H1 (cell line): ENCODE data around the gene PRR33. TPM values are rescaled to one million over a fixed set of nuclear protein-coding genes. Genes with fewer than 3 reads are reported as not detected.

Source experiments
- CTCF ChIA-PET: fragments of 300-600 bp; sonication (Branson Sonifier 250); formaldehyde crosslinking; loops from one replicate; lab custom pipeline; 2021; ENCODE audit not compliant: partially characterized antibody; lab: Charles Lee
- POLR2A ChIA-PET: fragments of 300-600 bp; sonication (Branson Sonifier 250); formaldehyde crosslinking; loops from one replicate; lab custom pipeline; 2021; ENCODE audit warnings: inconsistent platforms; ENCODE audit not compliant: partially characterized antibody; lab: Charles Lee
- DNase-seq, 2 experiments: peaks; one replicate each; pipeline versions ENCODE4 v3.0.0 to v3.0.0-alpha.2; 2010 to 2022; ENCODE audit warnings: low spot score in 2 of 2, low read depth in 1 of 2, mixed read lengths in 1 of 2
- FAIRE-seq: peaks from 2 replicates; lab custom pipeline; 2011; peaks lifted over from hg19 to GRCh38; lab: Jason Lieb, UNC
- H2AFZ ChIP-seq: 2 replicates; pipeline ENCODE4 v1.8.1; 2012; ENCODE audit warnings: low read length, inconsistent platforms
- H2AK5ac ChIP-seq: 2 replicates; pipeline ENCODE4 v1.6.1; 2013; ENCODE audit warnings: low read depth, low read length
- H2BK120ac ChIP-seq: replicated peaks from 2 replicates; pipeline ENCODE3; 2013; ENCODE audit warnings: low read depth, low read length, inconsistent platforms
- H2BK12ac ChIP-seq: 2 replicates; pipeline ENCODE4 v1.6.1; 2013; ENCODE audit warnings: low read depth, low read length
- H2BK15ac ChIP-seq: 2 replicates; pipeline ENCODE4 v1.6.1; 2013; ENCODE audit warnings: low read length
- H2BK20ac ChIP-seq: 2 replicates; pipeline ENCODE4 v1.6.1; 2013; ENCODE audit warnings: low read length
- H2BK5ac ChIP-seq: 2 replicates; pipeline ENCODE4 v1.6.1; 2013; ENCODE audit warnings: low read depth, low read length
- H3K14ac ChIP-seq: 2 replicates; pipeline ENCODE4 v1.6.1; 2013; ENCODE audit warnings: inconsistent platforms; ENCODE audit not compliant: insufficient read length
- H3K18ac ChIP-seq: 2 replicates; pipeline ENCODE4 v1.6.1; 2013; ENCODE audit warnings: low read length; ENCODE audit errors: extremely low read depth
- H3K23ac ChIP-seq: 2 replicates; pipeline ENCODE4 v1.6.1; 2013; ENCODE audit warnings: inconsistent platforms; ENCODE audit not compliant: insufficient read length
- H3K23me2 ChIP-seq: 2 replicates; pipeline ENCODE4 v1.6.1; 2013; ENCODE audit warnings: low read depth, low read length
- H3K27ac ChIP-seq: 2 replicates; pipeline ENCODE4 v1.6.1; 2011; ENCODE audit warnings: low read depth, low read length, inconsistent platforms
- H3K27me3 ChIP-seq, 4 experiments: replicated peaks in 1 of 4; 1 replicate in 1 of 4; 2 replicates in 3 of 4; pipeline versions ENCODE4 v1.6.1 to v1.8.1; 2011 to 2013; ENCODE audit warnings: low read length in 3 of 4, mild to moderate bottlenecking in 3 of 4, inconsistent platforms in 2 of 4, mixed read lengths in 2 of 4, moderate library complexity in 1 of 4; ENCODE audit not compliant: control insufficient read depth in 3 of 4, insufficient read depth in 3 of 4; ENCODE audit errors: extremely low read depth in 1 of 4
- H3K36me3 ChIP-seq, 4 experiments: 2 replicates each; pipeline versions ENCODE4 v1.6.1 to v1.8.1; 2011 to 2013; ENCODE audit warnings: mild to moderate bottlenecking in 4 of 4, low read length in 3 of 4, moderate library complexity in 2 of 4, control low read depth in 1 of 4, inconsistent platforms in 1 of 4; ENCODE audit not compliant: insufficient read depth in 4 of 4, control insufficient read depth in 2 of 4
- H3K4ac ChIP-seq: replicated peaks from 2 replicates; pipeline ENCODE3; 2013; ENCODE audit warnings: low read length, low read depth, mixed read lengths, inconsistent platforms; ENCODE audit not compliant: insufficient read length
- H3K4me1 ChIP-seq, 4 experiments: replicated peaks in 1 of 4; 1 replicate in 1 of 4; 2 replicates in 3 of 4; pipeline versions ENCODE4 v1.6.1 to v1.8.1; 2011 to 2013; ENCODE audit warnings: low read length in 3 of 4, inconsistent platforms in 2 of 4, mixed read lengths in 1 of 4; ENCODE audit not compliant: insufficient read depth in 4 of 4, control insufficient read depth in 3 of 4
- H3K4me2 ChIP-seq, 2 experiments: 2 replicates each; pipeline versions ENCODE4 v1.6.1 to v1.8.1; 2011 to 2013; ENCODE audit warnings: low read depth in 2 of 2, low read length in 2 of 2, control low read depth in 1 of 2, inconsistent platforms in 1 of 2, mild to moderate bottlenecking in 1 of 2; ENCODE audit not compliant: insufficient read depth in 1 of 2
- H3K4me3 ChIP-seq, 4 experiments: fragments of 200-600, 300-600 bp in 1 of 4; sonication (generic), shearing (Covaris generic), sonication (Bioruptor Twin) in 1 of 4; 2 replicates each; pipeline versions ENCODE4 v1.5.1 to v1.8.1; 2011 to 2016; ENCODE audit warnings: low read length in 4 of 4, low read depth in 3 of 4, control low read depth in 2 of 4, inconsistent platforms in 2 of 4, mild to moderate bottlenecking in 2 of 4, mixed read lengths in 1 of 4, moderate library complexity in 1 of 4; ENCODE audit not compliant: insufficient read depth in 2 of 4; ENCODE audit errors: extremely low read depth in 1 of 4
- H3K56ac ChIP-seq: replicated peaks from 2 replicates; pipeline ENCODE3; 2013; ENCODE audit warnings: low read depth, mild to moderate bottlenecking, mixed read lengths, low read length, inconsistent platforms; ENCODE audit not compliant: insufficient read length
- H3K79me1 ChIP-seq: 2 replicates; pipeline ENCODE4 v1.6.1; 2013; ENCODE audit warnings: low read depth, low read length, control low read depth
- H3K79me2 ChIP-seq, 2 experiments: 2 replicates each; pipeline versions ENCODE4 v1.6.1 to v1.8.1; 2012 to 2013; ENCODE audit warnings: low read length in 2 of 2, mild to moderate bottlenecking in 2 of 2, inconsistent platforms in 1 of 2; ENCODE audit not compliant: insufficient read depth in 2 of 2, control insufficient read depth in 1 of 2
- H3K9ac ChIP-seq, 4 experiments: replicated peaks in 1 of 4; 1 replicate in 1 of 4; 2 replicates in 3 of 4; pipeline versions ENCODE4 v1.6.1 to v1.8.1; 2011 to 2013; ENCODE audit warnings: low read depth in 3 of 4, low read length in 3 of 4, control low read depth in 2 of 4, mild to moderate bottlenecking in 2 of 4, moderate library complexity in 2 of 4, inconsistent platforms in 1 of 4; ENCODE audit errors: extremely low read depth in 1 of 4
- H3K9me3 ChIP-seq, 2 experiments: 2 replicates each; pipeline versions ENCODE4 v1.6.1 to v1.8.1; 2012 to 2013; ENCODE audit warnings: mild to moderate bottlenecking in 2 of 2, moderate library complexity in 2 of 2, control low read depth in 1 of 2, inconsistent platforms in 1 of 2, low read depth in 1 of 2, low read length in 1 of 2, mixed read lengths in 1 of 2; ENCODE audit not compliant: insufficient read depth in 2 of 2
- H4K20me1 ChIP-seq, 2 experiments: replicated peaks in 1 of 2; 2 replicates each; pipeline versions ENCODE3 to v1.8.1; 2011 to 2013; ENCODE audit warnings: inconsistent platforms in 2 of 2, low read length in 2 of 2, mild to moderate bottlenecking in 1 of 2; ENCODE audit not compliant: insufficient read depth in 2 of 2, control insufficient read depth in 1 of 2
- H4K5ac ChIP-seq: 2 replicates; pipeline ENCODE4 v1.6.1; 2013; ENCODE audit warnings: low read length, low read depth, mixed read lengths, inconsistent platforms; ENCODE audit not compliant: insufficient read length
- H4K8ac ChIP-seq: 2 replicates; pipeline ENCODE4 v1.8.0; 2013; ENCODE audit warnings: mild to moderate bottlenecking, moderate library complexity, low read length, inconsistent platforms; ENCODE audit not compliant: insufficient read depth; ENCODE audit errors: extremely low read depth
- H4K91ac ChIP-seq: replicated peaks from 2 replicates; pipeline ENCODE3; 2013; ENCODE audit warnings: low read length, mixed read lengths, inconsistent platforms; ENCODE audit not compliant: insufficient read length
- MAX ChIP-seq: IDR thresholded peaks from 2 replicates; pipeline ENCODE4 v1.6.1; 2012; ENCODE audit warnings: inconsistent platforms
- RXRA ChIP-seq: IDR thresholded peaks from 2 replicates; pipeline ENCODE4 v1.6.1; 2011; ENCODE audit warnings: low read depth, mild to moderate bottlenecking, low read length, moderate library complexity; ENCODE audit not compliant: insufficient read depth
- WGBS, 2 experiments: shearing (Covaris generic) in 1 of 2; methylation state at CpG; one replicate each; pipeline versions ENCODE4 v1.1.6 to v1.1.7; 2013 to 2015; ENCODE audit warnings: low lambda C conversion rate in 2 of 2, mixed read lengths in 2 of 2, inconsistent platforms in 1 of 2, low coverage in 1 of 2, missing lambda C conversion rate in 1 of 2; ENCODE audit not compliant: insufficient replicate concordance in 2 of 2, insufficient coverage in 1 of 2, insufficient read length in 1 of 2; ENCODE audit errors: extremely low coverage in 1 of 2, missing lambda C conversion rate in 1 of 2; 5-methylcytosine and 5-hydroxymethylcytosine counted together
- polyA plus RNA-seq, 7 experiments: library from polyadenylated mRNA; depleted of rRNA in 3 of 7; stranded (reverse) in 5 of 7; unstranded in 2 of 7; fragments of >200 nt in 5 of 7; fragments of 200-250 nt in 2 of 7; gene quantifications; 1 replicate in 5 of 7; 2 replicates in 1 of 7; 4 replicates in 1 of 7; pipeline versions ENCODE4 v1.2.1 to v1.2.3, GENCODE V29; 2011 to 2013; ENCODE audit warnings: missing spikeins in 2 of 7, mixed read lengths in 2 of 7
- total RNA-seq: library from RNA; stranded (reverse); fragmentation: NEBNext Ultra II Directional; extraction: Animal tissue kit (Norgen Biotek cat#: 25700); gene quantifications from 2 replicates; pipeline ENCODE4 v1.2.1, GENCODE V29; 2021

The PRR33 gene
- total and polyA plus RNA-seq, 2 of the 8 experiments (the other 6 are each of a cell fraction or from before 2014, with no cell fraction given), result 0.02 TPM; not detected in 1

GRCh38 chr11:1928470-1928890 lies 36.8 kb upstream of the PRR33 start:
- peaks cover 0 to 3% (median 0%) of the 10 kb centered on the region in 4 experiments; a peak in 3 of 7 replicates for H3K4me1 ChIP-seq
- H3K14ac ChIP-seq, result no peak overlapping the region
- no peak overlapping the region for H3K23ac ChIP-seq
- H4K5ac ChIP-seq, result no peak overlapping the region
- no peak overlapping the region for H3K4me3 ChIP-seq
- H3K36me3 ChIP-seq, result no peaks in the 10 kb centered on the region
- ChIA-PET POLR2A (no interaction called here), CTCF (interaction anchor here (0.7 to 2.9 kb wide), 4 partner anchors 11 to 361 kb away, joined by 3 to 11 read pairs (median 4); no protein-coding TSS in a partner anchor)
- WGBS, 2 experiments, result 80% methylated on average over 7 of the region's 13 CpGs; no CpG with 5 or more reads in 1 of the 2 experiments
- no peak overlapping the region for H2BK12ac ChIP-seq
- no peak overlapping the region for H2AFZ ChIP-seq
- no peaks in the 10 kb centered on the region for H3K79me2 ChIP-seq
- H3K9me3 ChIP-seq, result no peaks in the 10 kb centered on the region
- peaks cover 4% of the 10 kb centered on the region; the same call in 1 of the 2 replicates for H3K23me2 ChIP-seq
- H3K79me1 ChIP-seq, result no peaks in the 10 kb centered on the region
- no peak overlapping the region for H2BK20ac ChIP-seq
- no peaks in the 10 kb centered on the region for H4K20me1 ChIP-seq
- H2BK5ac ChIP-seq, result no peak overlapping the region
- H4K8ac ChIP-seq, result peak overlapping the region; percentile 68; the same call in 1 of the 2 replicates
- no peak overlapping the region for H2BK120ac ChIP-seq
- H3K27ac ChIP-seq, result no peak overlapping the region
- H3K18ac ChIP-seq, result no peak overlapping the region
- no peak overlapping the region for H3K4ac ChIP-seq
- H4K91ac ChIP-seq, result no peak overlapping the region
- H3K27me3 ChIP-seq, result no peaks in the 10 kb centered on the region
- no peak overlapping the region for H3K9ac ChIP-seq
- no peak overlapping the region for H3K56ac ChIP-seq
- DNase-seq, result no peak
- no peak overlapping the region for H3K4me2 ChIP-seq
- FAIRE-seq, result no peak
- no peak overlapping the region for H2AK5ac ChIP-seq
- no peak overlapping the region for H2BK15ac ChIP-seq
- TF ChIP-seq RXRA (no peak), MAX (no peak)
